Measurements from ENCODE around the gene ESRRB.

ESRRB gene

DNA sequence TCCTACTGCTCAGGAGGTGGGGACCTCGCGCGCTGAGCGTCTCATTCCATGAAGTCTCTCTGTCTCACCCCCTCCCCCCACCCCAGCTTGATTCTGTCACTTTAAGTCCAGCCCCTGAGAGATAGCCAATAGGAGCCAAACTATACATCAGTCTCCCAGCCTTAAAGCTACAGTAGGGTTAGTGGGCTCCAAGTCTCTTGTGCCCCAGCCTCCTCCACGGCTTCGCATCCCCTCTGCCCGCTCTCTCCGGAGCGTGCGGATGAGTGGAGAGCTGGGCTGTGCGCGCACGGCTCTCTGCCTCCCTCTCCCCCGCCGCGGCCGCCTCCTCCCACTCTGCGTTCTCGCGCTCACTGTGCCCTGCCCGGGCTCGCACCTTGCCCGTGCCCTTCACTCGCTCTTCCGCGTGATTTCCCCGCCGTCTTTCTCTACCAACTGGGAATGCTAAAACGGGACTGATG lies at the start of gene ESRRB:
Gene ESRRB, plus strand, starts transcription at position 191 of the 458 bp plus-strand sequence. Its CDS starts 265 bp downstream, at position 456.
- no peak for DNase-seq

DNA sequence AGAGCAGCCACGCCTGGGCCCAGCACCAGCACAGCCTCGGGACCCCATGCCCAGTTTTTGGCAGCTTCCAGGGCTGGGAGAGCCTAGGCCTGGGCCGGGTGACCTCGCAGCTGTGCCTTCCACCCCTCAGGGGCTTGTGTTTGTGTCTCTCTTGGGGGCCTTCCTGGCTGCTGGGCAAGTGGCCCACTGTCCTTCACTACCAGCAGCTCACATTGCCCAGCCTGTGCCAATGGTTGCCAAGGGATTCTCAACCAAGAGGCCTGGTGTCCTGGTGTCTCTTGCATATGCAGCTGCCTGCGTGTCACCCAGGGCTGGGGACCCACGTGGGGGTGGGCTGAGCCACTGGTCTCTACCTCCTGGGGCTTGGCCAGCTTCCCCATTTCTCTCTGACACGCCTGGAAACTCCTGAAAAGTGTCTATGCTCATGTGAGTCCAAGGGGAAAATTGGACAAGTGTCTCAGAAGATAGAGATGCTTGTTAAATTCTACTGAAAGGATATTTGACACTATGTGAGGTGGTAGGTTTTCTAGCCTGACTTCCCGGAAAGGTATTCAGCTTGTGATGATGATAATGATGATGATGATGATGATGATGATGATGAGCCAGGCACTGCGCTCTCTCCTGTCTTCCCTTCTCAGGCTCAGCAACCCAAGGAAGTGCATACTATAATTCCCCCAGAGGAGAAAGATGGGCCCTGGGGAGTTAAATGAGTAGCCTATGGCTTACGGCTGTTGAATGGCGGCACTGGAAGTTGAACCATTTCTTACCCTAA lies 48.8 kb upstream of the ESRRB start:
- DNase-seq: peak in 1 of 2 donors; percentile 12

DNA sequence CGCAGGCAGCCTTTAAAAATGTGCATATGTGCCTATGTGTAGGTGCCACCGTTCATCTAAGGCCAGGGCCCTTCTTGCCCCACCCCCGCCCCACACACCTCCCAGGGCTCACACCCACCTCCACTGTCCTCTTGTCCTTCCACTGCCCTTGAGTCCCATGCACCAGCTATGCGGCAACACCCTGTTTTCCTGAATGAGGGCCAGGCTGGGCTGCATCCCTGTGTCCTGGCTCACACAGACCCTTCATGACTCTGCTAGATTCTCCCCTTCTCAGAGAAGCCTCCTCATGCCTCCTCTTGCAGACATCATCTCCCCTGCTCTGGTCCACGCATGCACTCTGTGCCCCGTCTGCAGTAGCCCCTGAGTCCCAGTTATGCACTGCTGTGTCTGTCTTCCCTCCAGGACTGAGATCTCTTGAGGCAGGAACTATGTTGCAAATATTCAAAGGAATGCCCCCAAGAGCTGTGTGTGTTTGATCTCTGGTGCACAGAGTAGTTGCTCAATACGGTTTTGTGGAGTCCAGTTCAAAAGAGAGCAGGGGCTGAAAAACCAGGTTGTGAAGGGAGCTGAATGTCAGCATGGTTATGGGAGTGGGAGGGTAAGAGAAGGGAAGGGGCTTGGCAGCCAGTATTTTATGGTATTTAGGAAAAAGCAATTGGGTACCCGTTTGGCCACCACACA lies 47.3 kb upstream of the ESRRB start:
- DNase-seq: no peak

DNA sequence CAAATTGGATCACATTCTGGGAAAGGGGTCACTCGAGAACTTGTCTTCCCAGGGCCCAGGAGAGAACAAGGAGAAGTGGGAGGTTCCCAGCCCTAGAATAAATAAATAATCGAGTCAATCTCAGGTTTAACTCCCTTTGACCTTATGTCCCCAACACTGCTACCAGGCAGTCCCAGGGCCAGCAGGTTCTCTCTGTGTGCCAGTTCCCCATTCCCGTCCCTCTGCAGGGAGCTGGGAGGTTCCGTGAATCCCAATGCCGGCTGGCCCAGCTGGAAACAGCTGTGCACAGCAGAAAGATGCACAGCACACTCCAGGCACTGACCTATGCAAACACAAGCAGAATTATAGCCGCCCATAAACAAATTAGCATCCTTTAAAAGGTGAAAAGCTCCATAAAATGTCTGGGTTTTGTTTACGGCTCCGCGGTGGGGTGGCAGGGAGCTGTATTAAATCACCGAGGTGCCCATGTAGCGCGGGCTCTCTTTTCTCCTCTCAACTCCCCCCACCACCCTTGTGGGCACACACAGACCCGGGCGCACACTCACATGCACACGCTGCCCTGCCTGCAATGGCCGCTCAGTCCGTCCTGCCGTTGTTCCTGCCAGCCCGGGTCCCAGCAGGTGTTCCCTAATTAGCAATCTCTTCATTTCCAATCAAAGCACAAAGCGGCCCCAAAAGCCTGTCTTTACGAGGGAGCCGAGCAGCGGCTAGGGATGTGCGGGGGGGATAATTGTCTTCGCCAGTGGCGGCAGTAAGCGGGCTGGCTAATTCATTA lies 46.6 kb upstream of the ESRRB start:
- no peak for DNase-seq

DNA sequence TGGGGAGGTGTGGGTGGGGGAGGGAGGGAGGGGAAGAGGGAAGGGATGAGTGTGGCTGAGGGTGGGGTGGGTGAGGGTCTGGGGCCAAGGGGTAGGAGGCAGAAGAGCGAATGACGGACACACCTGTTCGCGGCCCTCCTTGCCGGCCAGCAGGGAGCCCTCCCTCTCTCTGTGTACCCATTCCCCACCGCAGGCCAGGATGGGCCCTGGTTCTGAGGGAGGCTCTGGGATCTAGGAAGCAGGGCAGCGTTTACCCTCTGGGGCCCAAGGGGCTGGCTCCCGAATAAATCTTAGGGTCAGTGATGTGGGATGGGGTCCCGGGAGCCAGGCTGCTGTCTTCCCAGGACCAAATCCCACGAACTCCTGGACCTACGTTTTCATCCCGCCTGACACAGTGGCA lies 46.0 kb upstream of the ESRRB start:
- DNase-seq: no peak

DNA sequence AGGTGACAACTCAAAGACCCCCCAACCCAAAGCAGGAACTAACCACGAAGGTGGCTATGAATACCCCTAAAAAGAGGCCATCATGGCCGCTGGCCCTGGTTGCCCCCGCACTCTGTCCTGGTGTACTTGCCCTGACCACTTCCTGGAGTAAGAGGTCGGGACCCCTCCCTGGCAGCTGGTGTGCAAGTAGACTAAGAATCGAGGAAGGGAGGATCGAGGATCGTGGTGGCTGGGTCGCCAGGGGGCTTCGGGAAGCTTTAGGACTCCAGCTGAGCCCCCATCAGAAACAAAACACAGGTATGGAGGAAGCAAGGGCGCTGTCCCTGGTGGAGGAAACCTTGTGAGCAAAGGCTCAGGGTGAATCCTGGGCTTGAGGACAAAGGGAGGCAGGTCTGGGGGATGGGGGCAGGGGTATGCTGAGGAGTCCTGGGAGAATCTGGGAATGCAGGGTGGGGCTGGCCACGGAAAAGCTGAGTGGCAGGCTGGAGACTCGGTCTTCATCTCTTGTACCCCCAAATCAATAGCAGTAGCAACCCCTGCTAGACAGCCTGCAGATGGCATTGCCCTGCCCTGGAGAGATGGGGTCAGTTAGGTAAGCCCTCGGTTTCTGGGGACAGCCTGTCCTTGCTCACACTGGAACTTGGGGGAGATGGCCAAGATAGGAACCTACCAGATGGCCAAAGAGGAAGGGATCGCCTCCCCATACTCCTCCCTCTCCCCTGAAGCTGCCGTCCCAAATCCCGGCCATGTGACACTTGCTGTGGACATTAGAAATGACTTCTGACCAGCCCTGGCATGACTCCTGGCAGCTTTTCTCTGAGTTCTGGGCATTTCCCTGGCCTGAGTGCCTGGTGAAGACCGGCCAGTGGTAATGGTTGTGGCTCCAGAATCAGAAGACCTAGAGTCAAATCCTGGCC lies 45.3 kb upstream of the ESRRB start:
- DNase-seq: no peak

DNA sequence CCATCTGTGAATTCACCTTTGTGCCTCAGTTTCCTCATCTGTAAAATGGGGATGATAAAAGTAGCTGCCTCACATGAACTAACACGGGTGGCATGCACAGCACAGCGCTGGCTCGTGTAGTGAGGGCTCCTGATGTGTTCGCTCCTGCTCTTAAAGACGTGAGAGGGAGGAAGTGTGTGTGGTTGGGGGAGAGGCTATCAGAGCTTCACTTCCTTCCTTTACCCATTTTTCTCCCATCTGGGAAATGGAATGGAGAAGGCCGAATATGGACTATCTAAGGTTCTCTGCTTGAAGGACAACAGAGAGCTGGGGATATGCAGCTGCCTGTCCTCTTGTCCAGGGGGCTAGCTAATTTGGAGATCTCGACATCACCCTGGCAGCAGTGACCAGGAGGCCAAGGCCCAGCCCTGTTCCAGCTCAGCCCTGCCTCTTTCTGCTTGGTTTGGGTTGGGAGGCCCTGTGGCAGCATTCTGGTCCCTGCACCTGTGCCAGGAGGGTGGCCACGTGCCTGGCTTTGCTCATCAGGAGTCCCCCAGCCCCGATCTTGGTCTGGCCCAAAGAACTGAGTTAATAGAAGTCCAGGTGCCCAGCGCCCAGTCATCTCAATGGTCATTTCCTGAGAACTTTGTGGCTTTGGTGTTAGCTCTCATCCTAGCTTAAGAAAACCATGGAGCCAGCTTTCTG lies 44.5 kb upstream of the ESRRB start:
- no peak for DNase-seq

DNA sequence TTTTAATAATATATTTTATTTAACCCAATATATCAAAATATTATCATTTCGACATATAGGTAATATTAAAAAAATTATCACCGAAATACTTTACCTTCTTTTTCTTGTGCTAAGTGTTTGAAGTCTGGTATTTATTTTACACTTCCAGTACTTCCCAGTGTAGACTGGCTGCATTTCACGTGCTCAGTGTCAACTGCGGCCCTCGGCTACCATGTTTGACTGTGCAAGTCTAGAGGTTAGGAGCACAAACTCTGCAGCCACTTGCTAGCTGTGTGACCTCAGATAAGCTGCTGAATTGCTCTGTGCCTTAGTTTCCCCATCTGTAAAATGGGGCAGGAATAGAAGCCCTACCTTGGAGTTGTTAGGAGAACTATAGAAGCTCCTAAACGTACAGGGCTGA lies 42.3 kb upstream of the ESRRB start:
- no peak for DNase-seq

DNA sequence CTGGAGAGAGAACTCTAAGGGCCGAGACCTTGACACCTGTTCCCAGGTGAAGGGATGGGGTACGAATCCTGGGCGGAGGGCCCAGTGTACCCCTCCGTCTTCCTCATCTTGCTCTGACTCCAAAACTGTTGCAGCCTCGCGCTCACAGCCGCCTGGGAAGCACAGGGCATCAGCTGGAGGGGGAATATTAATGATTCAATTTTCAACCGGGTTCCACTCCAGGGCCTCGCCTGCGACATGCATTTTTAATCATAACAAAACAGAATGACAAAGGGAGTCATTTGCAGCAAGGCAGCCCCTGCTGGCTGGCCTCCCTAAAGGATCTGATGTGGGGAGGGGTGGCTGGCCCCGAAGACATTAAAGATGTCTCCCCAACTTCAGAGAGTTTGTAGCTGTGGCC lies 41.6 kb upstream of the ESRRB start:
- DNase-seq: no peak

DNA sequence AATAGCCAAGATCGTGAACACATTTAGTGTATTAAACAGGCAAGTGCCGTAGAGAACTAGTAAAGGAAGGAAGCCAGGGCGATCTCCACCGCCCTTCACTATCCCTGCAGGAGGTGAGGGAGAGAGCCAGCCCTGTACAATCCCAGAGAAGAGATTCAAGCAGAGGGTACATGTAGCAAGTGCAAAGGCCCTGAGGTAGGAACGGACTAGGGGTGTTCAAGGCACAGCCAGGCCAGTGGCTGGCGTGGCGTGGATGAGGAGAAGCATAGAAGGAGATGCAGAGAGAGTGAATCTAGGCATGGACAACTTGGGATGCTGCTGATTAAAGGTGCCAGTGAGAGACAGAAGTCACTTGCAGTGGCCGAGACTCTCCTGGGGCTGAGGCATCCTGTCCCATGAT lies 39.1 kb upstream of the ESRRB start:
- DNase-seq: no peak

DNA sequence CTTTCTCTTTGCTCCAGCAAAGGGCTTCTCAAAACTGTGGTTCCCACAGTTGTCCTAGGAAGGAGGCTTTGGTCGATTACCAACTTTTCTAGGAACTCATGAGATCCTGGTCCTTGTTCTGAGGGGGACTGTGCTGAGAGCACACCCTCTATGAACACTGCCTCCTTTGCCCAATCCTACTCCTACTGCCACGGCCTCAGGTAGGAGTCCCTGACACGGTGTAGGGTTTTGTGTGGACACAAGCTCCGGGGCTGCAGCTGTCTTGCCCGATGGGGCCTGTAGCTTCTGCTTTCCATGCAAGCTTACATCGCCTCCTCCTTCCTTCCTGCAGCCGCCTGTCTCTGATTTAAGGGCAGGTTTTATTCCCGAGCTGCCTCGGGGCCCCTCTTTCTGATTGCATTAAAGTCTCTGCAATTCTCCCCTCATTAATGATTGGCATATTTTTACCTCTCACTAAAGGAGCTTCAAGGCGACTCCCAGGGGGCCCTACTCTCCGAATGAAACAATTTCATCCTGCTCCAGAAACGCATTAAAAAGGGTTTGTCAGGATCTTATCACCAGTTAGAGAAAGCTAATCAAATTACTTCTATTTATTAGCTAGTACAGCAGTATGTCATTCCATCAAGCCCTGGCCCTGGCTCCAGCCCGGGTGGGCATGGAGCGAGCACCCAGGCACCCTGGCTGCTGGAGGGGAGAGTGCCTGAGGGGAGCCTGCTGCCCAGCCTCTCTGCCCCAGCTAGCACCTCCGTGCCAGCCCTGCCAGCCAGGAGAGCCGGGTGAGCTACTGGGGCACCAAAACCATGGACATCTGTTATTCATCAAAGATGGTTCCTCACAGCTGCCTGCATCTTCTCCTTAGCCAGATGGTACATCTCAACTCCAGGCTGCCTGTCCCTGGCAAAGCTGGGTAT lies 38.0 kb upstream of the ESRRB start:
- no peak for DNase-seq

DNA sequence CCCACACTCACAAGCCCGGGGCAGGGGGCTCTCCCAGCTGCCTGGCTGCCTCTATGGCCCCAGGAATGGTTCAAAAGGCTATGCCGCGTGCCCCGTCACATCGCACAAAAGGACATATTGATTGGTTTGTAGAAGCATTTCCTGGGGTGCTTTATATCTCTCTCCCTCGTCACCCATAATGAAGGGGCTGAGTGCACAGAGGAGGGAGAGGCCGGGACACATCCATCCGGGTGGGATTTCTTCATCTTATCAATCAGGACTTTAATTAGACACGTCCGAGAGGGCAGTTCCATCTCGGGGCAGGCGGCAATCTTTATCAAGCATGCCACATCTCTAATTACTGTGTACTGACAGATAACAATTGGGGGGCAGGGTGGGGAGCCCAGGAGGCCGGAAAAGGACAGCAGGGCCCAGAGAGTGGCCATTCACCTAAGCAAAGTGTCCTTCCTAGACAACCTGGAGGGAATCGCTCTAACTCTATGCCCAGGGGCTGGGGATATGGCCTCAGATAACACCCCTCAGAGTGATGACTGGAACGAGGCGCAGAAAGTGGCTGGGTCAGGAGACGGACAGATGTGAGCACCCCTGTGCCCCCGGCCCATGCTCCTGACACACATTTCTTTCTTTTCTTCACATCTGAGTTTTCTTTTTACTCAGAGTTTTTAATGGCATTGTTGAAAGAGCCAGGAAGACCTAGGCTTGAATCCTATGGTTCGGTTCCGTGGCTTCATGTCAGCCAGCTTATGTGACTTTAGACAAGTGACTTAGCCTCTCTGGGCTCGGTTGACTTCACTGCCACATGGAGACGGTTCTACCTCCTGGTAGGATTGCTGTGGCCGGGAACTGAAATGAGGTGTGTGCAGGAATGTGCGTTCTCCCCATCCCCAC lies 36.0 kb upstream of the ESRRB start:
- DNase-seq: no peak

DNA sequence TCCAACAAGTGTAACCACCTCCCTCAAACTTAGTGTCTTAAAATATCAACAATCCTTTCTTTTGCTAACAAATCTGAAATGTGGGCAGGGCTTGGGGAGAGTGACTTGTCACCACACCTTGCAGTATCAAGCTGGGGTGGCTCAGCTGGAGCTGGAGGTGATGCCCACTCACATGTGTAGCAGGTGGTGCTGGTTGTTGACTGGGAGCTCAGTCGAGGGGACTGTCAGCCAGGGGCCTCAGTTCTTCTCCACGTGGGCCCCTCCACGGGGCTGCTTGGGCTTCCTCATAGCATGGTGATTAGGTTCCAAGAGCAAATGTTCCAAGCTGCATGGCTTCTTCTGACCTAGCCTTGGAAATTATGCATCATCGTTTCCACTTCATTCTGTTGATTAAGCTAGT lies 32.6 kb upstream of the ESRRB start:
- DNase-seq: no peak

DNA sequence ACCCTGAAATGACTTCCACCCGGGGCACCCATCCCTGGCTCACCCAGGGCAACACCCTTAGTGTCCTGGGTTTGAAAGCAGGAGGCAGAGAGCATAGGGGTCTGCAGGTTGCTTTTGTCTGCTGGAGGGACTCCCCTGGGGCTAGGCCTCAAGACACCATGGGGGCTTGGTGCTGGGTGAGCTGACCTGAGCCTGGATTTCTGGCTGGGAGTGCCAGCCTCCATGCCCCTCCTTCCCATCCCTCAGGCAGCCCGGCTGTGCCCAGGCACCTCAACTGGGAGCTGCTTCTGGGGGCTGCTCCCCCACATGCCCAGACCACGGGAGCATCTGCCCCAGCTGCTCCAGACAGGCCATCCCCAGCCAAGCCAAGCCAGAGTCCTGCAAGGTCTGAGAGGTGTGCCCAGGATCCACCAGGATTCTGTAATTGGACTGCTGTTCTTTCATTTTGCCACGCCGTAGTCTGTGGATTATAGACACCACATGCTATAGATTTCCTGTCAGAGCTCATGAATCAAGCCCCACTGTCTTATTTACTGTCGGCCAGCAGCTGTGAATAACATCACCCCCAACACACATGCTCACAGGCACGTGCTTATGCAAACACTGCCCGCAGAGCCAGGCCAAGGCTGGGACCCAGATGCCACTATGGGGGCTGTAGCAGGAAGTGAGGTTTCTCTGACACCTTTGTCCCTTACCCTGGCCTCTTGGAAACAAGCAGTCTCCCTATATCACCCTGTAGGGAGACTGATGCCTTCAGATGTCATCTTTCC lies 29.4 kb upstream of the ESRRB start:
- DNase-seq: no peak

DNA sequence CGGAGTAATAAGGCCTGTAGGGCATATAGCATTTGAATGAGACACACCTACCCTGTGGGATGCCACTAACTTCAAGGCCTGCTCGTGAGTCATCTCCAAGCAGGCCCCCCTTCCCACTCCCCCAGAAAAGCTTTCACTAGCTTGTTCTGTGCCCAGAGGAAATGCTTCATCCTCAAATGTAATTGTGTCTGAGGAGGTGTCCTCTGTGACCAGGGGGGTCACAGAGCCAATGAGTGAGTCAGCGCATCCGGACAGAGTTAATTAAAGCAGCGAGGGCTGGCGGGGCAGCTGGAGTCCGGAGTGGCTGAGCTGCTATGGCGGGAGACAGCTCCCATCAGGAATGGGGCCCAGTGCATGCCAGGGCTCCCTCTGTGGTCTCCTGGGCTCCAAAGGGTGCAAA lies 27.0 kb upstream of the ESRRB start:
- no peak for DNase-seq

DNA sequence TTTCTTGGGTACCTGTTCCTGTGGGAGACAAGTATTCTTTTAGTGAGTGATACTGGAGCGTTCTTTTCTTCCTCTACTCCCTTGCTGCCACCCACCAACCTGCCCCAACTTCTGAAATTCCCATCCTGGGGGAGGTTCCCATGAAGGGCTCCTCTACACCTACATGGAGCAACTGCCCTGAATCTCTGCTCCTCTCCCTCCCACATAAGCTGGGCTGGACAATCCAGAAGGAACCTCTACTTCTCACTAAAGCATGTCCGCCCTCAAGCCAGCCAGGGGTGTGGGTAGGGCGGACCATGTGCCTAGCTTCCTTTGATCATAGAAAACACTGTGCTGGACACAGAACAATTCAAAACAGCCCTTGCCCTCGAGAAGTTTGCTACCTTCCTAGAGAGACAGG lies 25.9 kb upstream of the ESRRB start:
- DNase-seq: no peak

DNA sequence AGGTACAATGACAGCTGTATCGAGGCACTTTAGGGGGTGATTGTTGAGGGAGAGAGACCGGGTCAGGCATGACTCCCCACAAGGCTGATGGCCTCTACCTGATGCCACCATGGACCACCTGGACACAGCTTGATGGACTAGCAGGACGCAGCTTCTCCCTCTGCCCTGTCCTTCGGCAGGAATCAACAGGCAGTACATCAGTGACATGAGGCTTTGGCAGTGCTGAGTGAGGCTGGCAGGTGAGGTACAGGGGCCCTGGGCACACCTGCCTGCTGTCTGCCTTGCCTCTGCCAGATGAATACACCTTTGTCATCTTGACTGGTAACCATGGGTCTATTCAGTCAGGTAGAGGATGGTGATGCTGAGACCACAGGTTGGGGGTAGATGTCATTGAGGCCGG lies 25.3 kb upstream of the ESRRB start:
- DNase-seq: no peak

DNA sequence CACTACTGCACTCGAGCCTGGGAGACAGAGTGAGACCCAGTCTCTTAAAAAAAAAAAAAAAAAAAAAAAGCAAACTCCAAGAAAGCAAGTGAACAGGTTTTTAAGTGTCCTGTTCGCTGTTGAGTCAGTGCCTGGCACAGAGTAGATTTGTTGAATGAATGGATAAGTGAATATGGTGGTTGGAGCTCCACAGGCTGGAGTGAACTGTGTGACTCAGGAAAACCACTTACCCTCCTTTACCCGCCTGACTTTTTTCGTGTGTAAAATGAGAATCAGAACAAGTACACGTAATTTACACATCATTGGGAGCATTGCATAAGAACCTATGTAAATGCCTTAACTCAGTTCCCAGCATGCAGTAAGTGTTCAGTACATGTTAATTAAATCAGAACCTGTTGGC lies 24.0 kb upstream of the ESRRB start:
- no peak for DNase-seq

Data from inflammatory macrophage treated with lipopolysaccharide for 1 hour (primary cell).